Stimulated activated CD4-positive, alpha-beta T cell treated with anti-CD3 and anti-CD28 coated beads, Interleukin-15, amount 100 ng/mL, for 1 hour (primary cell): ENCODE data around the gene RHOH.

Experiments
- DNase-seq, 2 donors: peaks; one replicate each; pipeline ENCODE4 v3.0.0-alpha.2; 2020; ENCODE audit warnings: low read depth in 1 of 2, low spot score in 1 of 2

RHOH gene

GRCh38 chr4:40232610-40233009 is 35.8 kb downstream of the RHOH start:
- DNase-seq = no peak

DNA sequence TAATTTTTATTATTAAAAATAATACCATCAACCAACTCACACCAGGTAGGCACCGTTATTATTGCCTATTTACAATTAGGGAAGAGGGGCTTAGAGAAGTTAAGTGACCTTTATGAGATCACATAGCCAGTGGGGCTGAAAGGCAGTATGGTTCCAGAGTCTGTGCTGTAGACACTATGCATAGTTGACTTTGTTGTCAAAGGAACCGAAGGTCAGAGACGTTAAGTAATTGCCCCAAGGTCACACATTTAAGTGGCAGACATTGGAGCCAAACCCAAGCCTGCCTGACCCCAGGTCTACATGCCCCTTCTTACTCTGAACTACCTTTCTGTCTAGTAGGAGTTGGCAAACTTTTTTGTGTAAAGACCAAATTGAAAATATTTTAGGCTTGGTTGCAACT is 36.4 kb downstream of the RHOH start:
- no peak for DNase-seq

GRCh38 chr4:40234519-40235039 is 37.7 kb downstream of the RHOH start:
- DNase-seq = no peak

DNA sequence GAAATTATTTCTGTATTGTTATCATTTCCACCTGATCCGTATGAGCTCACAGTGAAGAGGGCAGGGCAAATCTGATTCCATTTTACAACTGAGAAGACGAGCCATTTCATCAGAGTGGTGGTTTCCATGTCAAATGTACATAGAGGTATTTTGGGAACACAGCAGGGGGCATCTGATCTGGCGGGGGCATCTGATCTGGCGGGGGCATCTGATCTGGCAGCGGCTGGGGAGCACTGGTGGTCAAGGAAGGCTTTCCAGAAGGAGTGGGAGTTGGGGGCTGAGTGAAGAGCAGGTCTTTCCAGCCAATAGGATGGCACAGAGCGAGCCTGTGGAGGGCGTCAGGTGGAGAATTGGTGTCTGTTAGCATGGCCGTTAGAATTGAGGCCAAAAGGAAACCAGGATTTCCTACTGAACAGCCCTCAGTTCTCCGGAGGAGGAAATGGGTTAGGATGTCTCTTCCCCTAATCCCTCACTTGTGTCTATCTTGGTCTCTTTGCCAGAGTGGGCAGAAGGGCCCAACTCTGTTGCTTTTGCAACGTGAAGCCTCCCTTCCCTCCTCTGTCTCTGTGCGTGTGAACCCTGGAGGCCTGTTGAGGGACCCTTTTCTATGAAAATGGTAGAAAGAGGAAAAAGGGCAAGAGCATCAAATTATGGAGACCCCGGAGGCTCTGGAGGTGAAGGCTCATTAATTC is 41.3 kb downstream of the RHOH start:
- DNase-seq = no peak

DNA sequence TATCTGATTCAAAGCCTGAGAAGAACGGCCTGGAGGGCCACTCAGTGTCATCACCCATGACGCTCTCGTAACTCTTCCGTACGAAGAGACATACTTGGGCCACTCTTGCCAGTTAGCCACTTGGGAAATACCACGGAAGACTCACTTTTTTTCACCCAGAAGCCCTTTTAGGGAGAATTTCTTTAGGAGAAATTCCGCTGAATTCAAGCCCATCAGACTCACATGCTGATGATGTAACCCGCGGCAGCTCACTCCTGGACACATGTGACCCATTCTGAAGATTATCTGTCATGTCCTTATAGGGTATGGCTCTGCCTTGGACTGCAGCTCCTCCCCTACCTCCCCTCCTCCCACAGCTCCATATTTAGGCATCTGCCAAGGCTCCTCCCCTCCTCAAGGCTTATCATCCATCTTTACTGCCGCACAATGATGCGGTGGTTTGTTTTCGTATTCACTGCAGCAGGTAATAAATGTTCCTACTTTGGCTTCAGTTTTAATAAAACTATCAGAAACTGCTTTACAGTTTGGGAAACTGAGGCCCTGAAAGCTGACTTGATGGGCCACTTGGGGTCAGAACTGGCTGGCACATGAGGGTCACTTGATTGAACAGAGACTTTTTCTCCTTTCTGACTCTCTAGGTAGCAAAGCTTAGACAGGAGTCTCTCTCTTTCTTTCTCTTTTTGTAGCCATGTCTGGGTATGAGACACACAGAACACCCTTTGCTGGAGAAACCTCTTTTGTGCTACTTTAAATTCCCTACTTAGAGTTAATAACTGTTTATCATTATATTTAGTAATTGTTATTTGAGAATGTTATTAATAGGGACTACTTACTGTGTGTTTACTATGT is 42.1 kb downstream of the RHOH start:
- DNase-seq = peak; percentile 46 to 56

GRCh38 chr4:40240040-40240653 is 43.3 kb downstream of the RHOH start:
- DNase-seq = no peak

GRCh38 chr4:40241026-40241425 is 44.2 kb downstream of the RHOH start:
- DNase-seq = no peak

DNA sequence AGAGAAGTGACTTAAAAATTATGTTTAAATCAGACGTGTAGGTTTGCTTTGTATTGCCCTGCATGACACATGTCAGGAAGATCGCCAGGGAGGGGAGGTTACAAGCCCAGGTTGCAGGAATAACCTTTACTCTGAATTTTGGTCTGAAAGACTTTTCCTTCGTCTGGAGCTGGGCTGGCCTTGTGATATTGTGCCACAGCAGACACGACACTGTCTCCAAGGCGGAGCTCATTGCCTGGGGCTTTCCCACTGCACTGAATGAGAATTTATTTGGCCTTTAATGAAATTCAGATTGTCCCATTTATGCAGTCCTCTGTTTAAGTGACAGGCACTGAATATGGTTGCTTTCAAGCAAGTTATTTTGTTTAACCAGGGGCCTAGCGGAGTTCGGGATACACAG is 45.1 kb downstream of the RHOH start:
- DNase-seq = no peak

DNA sequence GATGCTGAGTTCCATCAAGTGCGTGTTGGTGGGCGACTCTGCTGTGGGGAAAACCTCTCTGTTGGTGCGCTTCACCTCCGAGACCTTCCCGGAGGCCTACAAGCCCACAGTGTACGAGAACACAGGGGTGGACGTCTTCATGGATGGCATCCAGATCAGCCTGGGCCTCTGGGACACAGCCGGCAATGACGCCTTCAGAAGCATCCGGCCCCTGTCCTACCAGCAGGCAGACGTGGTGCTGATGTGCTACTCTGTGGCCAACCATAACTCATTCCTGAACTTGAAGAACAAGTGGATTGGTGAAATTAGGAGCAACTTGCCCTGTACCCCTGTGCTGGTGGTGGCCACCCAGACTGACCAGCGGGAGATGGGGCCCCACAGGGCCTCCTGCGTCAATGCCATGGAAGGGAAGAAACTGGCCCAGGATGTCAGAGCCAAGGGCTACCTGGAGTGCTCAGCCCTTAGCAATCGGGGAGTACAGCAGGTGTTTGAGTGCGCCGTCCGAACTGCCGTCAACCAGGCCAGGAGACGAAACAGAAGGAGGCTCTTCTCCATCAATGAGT is 46.6 kb downstream of the RHOH start:
- no peak for DNase-seq

- DNase-seq = no peak
Observed at GRCh38 chr4:40244606-40245005, 47.8 kb downstream of the RHOH start.

GRCh38 chr4:40245550-40245949 is 48.7 kb downstream of the RHOH start:
- DNase-seq = no peak

- no peak for DNase-seq
Observed at GRCh38 chr4:40246011-40246900, 49.4 kb downstream of the RHOH start.

DNA sequence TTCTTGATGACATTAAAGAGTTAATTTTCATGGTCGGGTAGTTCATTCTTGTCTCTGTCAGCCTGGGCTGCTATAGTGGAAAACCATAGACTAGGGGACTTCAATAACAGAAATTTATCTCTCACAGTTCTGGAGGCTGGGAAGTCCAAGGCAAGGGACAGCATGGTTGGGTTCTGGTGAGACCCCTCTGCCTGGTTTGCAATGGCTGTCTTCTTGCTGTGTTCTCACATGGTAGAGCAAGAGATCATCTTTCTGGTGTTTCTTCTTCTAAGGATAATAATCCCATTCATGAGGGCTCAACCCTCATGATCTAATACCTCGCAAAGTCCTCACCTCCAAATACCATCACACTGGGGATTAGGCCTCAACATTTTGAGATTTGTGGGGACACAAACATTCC is 50.1 kb downstream of the RHOH start:
- no peak for DNase-seq

DNA sequence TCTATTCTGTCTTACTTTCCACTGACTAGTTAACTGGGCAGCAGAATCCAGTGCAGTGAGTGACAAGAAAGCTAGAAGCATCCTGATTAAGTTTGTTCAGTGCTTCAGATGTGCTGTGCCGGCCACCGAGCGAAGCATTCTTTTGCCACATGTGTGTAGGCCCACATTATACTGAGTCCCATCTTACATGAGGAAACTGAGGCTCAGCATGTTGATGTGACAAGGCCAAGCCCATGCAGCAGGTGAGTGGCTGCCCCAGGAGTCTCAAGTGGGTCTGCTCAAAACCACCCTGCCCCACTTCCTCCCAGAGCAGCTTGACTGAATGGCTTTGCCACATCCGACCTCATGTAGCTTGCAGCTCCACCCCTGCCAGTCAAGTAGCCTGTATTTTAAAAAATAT is 50.5 kb downstream of the RHOH start:
- DNase-seq = peak in 1 of 2 donors; percentile 35

GRCh38 chr4:40251366-40251765 is 54.5 kb downstream of the RHOH start:
- no peak for DNase-seq

GRCh38 chr4:40253906-40254305 is 57.1 kb downstream of the RHOH start:
- DNase-seq = no peak

DNA sequence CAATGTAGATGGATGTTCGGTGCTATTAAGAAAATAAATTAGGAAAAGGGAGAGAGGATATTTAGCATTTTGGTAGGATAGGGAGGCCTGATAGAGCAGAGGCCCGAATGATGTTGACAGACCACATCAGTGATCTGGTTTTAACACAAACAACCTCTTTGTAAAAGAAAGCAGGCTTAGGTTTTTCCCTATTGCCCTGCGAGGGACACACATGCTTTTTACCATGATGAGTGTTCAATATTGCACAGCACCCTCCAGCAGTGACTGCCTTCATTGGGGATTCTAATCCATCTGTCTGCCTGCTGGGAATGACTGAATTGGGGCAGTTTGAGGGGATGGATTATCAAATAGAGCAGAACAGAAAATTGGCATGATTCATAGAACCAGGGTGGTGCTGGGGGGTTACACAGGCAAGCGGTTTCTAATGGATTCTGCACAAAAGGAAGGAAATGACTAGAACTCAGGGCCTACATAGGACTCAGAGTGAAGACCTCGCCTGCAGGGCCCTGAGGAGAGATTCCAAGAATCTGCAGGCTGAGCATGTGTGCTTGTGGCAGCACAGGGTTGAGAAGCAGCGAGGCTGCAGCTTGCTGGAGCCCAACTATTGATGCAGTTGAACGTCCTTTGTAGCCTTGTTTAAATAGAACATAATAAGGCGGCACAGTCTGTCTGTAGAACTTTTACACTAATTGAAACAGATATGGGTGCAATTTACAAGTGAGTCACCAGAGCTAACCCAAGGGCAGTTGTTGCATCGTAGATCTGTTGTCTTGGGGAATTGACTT is 58.0 kb downstream of the RHOH start:
- DNase-seq = no peak

- no peak for DNase-seq
Observed at GRCh38 chr4:40255393-40256281, 58.8 kb downstream of the RHOH start.

GRCh38 chr4:40256329-40256728 is 59.5 kb downstream of the RHOH start:
- DNase-seq = no peak
